CD4-positive, alpha-beta T cell (primary cell): ENCODE results near the gene N4BP2L1. TPM values are rescaled to one million over a fixed set of nuclear protein-coding genes. Genes with fewer than 3 reads are reported as not detected.

Experiments
- total RNA-seq, 174 experiments: library from RNA in 2 of 174; stranded (reverse) in 2 of 174; gene quantifications; one replicate each; pipeline ENCODE4 v1.2.3 and lab custom pipeline; 2021 to 2026

The N4BP2L1 gene
- total RNA-seq, 2 experiments from 2014 or later, result 47.5 to 50.5 TPM

Other genes with a start within 250 kb of the N4BP2L1 start
- gene ZAR1L, start 112.8 kb downstream of the N4BP2L1 start, total RNA-seq, result not detected
- gene BRCA2, start 112.6 kb downstream of the N4BP2L1 start, total RNA-seq, result 1 to 10 TPM; 1.9 to 2.4 TPM
- 100 to 1,000 TPM; 171 TPM for gene N4BP2L2, start 110.7 kb upstream of the N4BP2L1 start, total RNA-seq
- 10 to 100 TPM; 39.8 to 40.6 TPM for gene PDS5B, start 158.3 kb upstream of the N4BP2L1 start, total RNA-seq